BLaER1 (cell line): ENCODE results near the gene EEF1A2.

Experiments used
- H3K27ac ChIP-seq: shearing (Covaris generic); formaldehyde crosslinking; 2 replicates; pipeline ENCODE4 v1.8.1; 2022
- H3K27me3 ChIP-seq: shearing (Covaris generic); formaldehyde crosslinking; 2 replicates; pipeline ENCODE4 v1.8.1; 2022
- H3K36me3 ChIP-seq: shearing (Covaris generic); formaldehyde crosslinking; 2 replicates; pipeline ENCODE4 v1.8.1; 2022
- H3K4me1 ChIP-seq: shearing (Covaris generic); formaldehyde crosslinking; 2 replicates; pipeline ENCODE4 v1.8.1; 2022
- H3K4me2 ChIP-seq: shearing (Covaris generic); formaldehyde crosslinking; 2 replicates; pipeline ENCODE4 v1.8.1; 2022
- H3K4me3 ChIP-seq: shearing (Covaris generic); formaldehyde crosslinking; 2 replicates; pipeline ENCODE4 v1.8.1; 2022
- H3K9ac ChIP-seq: shearing (Covaris generic); formaldehyde crosslinking; 2 replicates; pipeline ENCODE4 v1.8.1; 2022
- H3K9me3 ChIP-seq: shearing (Covaris generic); formaldehyde crosslinking; 2 replicates; pipeline ENCODE4 v1.8.1; 2022
- H4K20me1 ChIP-seq: shearing (Covaris generic); formaldehyde crosslinking; 2 replicates; pipeline ENCODE4 v1.8.1; 2022
- Cebpa-rat ChIP-seq: shearing (Covaris generic); IDR thresholded peaks from 2 replicates; pipeline ENCODE4 v1.8.1; 2022

The EEF1A2 gene

GRCh38 chr20:63478346-63479302 is 20.3 kb downstream of the EEF1A2 start:
- no peak for TF ChIP-seq Cebpa-rat
- no peak overlapping the region for H3K4me2 ChIP-seq
- H3K4me1 ChIP-seq = peaks cover 53% of the 10 kb centered on the region
- H3K36me3 ChIP-seq = no peaks in the 10 kb centered on the region
- H3K27me3 ChIP-seq = peaks cover 58% of the 10 kb centered on the region
- H4K20me1 ChIP-seq = peaks cover 61% of the 10 kb centered on the region
- H3K9me3 ChIP-seq = no peaks in the 10 kb centered on the region
- no peak overlapping the region for H3K9ac ChIP-seq
- no peak overlapping the region for H3K27ac ChIP-seq
- H3K4me3 ChIP-seq = no peak overlapping the region

DNA sequence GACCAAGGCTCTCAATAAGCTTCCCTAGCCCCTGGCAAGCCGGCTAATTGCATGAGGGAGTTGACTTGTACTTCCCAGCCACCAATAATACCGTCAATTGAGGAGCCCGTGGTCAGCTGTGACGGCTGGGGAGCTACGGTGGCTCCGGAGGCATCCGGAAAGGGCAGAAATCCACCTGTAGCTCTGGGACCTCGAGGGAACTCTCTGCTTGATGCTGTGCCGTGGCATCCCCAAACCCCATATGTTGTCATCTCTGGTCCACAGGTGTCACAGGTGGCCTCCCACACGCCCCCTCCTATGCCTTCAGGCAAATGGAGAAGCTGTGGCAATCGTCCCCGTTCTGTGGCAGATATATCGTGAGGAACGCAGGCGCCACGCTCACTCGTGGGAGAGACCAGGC is 20.9 kb downstream of the EEF1A2 start:
- H3K9me3 ChIP-seq = no peaks in the 10 kb centered on the region
- H3K27ac ChIP-seq = no peak overlapping the region
- H3K27me3 ChIP-seq = peaks cover 65% of the 10 kb centered on the region
- TF ChIP-seq Cebpa-rat = no peak
- peaks cover 63% of the 10 kb centered on the region for H4K20me1 ChIP-seq
- no peak overlapping the region for H3K4me2 ChIP-seq
- H3K4me1 ChIP-seq = peaks cover 53% of the 10 kb centered on the region
- no peaks in the 10 kb centered on the region for H3K36me3 ChIP-seq
- no peak overlapping the region for H3K9ac ChIP-seq
- no peak overlapping the region for H3K4me3 ChIP-seq

DNA sequence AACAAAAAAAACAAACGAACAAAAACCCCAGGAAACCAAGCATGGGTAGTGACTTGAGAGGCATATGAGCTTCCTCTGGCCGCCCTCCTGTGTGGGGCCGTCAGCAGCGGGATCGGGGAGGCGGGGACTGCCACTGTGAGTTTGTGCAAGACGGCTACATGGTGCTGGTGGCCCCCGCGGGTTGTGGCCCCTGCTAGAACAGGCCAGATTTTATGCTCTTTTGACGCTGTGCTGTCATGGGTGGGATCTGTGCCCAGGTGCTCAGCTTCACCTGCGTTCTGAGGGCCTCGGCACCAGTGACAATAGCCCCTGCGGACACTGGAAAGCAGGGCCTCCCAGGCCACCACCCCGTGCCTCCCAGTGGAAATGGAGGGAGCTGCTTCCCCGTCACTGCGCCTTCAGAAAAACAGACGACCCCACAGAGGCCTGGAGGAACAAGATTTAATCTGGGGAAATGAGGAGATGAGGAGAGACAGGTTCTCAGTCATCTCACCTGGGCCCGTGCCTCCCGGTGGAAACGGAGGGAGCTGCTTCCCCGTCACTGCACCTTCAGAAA is 21.7 kb downstream of the EEF1A2 start:
- peaks cover 48% of the 10 kb centered on the region for H3K4me1 ChIP-seq
- no peak for TF ChIP-seq Cebpa-rat
- H3K9me3 ChIP-seq = no peaks in the 10 kb centered on the region
- H3K9ac ChIP-seq = no peak overlapping the region
- H3K36me3 ChIP-seq = no peaks in the 10 kb centered on the region
- H3K4me2 ChIP-seq = peak overlapping the region; percentile 12; the same call in 1 of the 2 replicates
- H4K20me1 ChIP-seq = peaks cover 57% of the 10 kb centered on the region
- peaks cover 70% of the 10 kb centered on the region for H3K27me3 ChIP-seq
- no peak overlapping the region for H3K4me3 ChIP-seq
- no peak overlapping the region for H3K27ac ChIP-seq

DNA sequence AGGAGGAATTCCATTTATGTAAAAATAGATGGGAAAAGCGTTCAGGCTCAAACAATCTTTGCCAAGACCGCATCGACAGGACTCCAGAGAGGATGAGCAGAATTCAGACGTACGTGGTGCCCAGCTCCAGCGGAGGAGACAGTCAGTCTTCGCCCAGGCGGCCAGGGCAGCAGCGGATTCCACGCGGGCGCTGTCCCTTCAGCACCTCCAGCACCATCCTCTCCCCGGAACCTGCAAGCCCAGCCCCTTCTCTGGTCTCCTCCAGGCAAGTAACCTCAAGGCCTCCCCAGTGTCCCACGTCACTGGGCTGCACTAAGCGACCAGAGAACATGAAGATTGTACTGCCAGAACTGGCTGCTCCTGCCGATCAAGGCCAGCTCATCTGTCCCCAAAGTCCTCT is 23.7 kb downstream of the EEF1A2 start:
- Histone ChIP-seq H3K9me3 (no peaks in the 10 kb centered on the region), H3K4me3 (no peak overlapping the region), H3K27ac (no peak overlapping the region), H4K20me1 (peaks cover 72% of the 10 kb centered on the region), H3K9ac (no peak overlapping the region), H3K4me2 (peak overlapping the region; percentile 90), H3K4me1 (peaks cover 56% of the 10 kb centered on the region), H3K36me3 (no peaks in the 10 kb centered on the region), H3K27me3 (peaks cover 89% of the 10 kb centered on the region)
- TF ChIP-seq Cebpa-rat = no peak

- Histone ChIP-seq H3K4me3 (peak overlapping the region; percentile 43; the same call in 1 of the 2 replicates), H3K36me3 (no peaks in the 10 kb centered on the region), H3K27me3 (peaks cover 96% of the 10 kb centered on the region), H3K9ac (no peak overlapping the region), H3K9me3 (no peaks in the 10 kb centered on the region), H3K4me1 (peaks cover 56% of the 10 kb centered on the region), H4K20me1 (peaks cover 82% of the 10 kb centered on the region), H3K27ac (no peak overlapping the region), H3K4me2 (peak overlapping the region; percentile 90)
- no peak for TF ChIP-seq Cebpa-rat
Observed at GRCh38 chr20:63473555-63474449, 25.1 kb downstream of the EEF1A2 start.

DNA sequence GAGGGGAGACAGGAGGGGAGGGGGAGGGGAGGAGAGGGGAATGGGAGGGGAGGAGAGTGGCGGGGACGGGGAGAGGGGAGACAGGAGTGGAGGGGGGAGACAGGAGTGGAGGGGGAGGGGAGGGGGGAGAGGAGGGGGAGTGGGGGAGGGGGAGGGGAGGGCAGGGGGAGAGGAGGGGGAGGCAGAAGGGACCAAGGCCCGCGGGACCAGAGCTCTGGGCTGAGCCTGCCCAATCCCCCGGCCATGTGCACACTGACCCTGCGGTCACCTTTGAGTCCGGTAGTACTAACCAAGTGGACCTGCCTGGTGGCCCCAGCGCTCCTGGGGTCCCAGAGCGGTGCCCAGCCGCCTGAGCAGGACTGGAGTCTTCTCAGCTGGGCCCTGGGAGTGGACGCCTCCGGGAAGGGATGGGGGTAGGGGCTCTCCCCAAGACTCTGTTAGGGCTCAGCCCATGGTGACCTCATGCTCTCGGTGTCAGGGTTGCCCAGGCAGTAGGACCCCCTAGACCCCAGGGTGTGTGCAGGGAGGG is 26.0 kb downstream of the EEF1A2 start:
- Histone ChIP-seq H3K4me2 (peak overlapping the region; percentile 90), H4K20me1 (peaks cover 84% of the 10 kb centered on the region), H3K9me3 (no peaks in the 10 kb centered on the region), H3K36me3 (no peaks in the 10 kb centered on the region), H3K4me1 (peaks cover 56% of the 10 kb centered on the region), H3K9ac (no peak overlapping the region), H3K4me3 (no peak overlapping the region), H3K27me3 (peaks cover 96% of the 10 kb centered on the region), H3K27ac (no peak overlapping the region)
- no peak for TF ChIP-seq Cebpa-rat

DNA sequence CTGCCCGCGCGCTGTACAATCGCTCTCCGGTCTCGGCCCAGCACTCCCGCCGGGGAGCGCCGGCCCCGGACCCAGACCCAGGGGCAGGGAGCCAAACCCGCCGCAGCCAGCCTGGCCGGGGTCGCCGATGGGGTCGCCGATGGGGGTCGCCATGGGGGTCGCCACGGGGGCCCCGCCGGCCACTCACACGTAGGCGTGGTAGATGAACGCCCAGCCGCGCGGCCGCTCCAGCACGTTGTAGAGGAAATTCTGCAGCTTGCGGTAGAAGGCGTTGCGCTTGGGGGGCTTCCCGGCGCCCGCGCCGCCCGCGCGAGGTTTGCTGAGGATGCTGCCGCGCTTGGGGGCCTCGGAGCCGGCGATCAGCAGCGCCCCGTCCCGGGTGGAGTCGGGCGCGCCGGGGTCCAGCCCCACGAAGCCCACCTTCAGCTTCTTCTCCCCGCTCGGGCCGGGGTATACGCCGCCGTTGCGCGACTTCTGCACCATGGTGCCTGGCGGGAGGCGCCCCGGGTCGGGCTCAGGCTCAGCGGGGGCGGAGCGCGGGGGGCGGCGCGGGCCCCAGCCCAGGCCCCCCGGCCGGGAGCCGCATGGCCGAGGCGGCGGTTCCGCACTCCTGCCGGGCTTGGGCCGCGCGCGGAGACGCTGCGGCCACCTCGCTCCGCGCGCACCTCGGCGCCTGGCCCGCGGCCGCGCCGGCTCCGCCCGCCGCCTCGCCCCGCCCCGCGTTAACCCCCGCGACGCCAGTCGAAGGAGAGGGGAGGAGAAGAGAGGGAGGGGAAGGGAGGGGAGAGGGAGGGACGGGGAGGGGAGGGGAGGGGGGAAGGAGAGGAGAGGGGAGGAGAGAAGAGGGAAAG is 26.7 kb downstream of the EEF1A2 start, which contains the start of gene KCNQ2:
Gene KCNQ2 (minus strand): TSS at position 675 of the 851 bp plus-strand sequence. CDS start 192 bp downstream, at position 483.
- Histone ChIP-seq H3K4me2 (peak within 1 kb of the TSS; percentile 93), H3K9me3 (no peaks in the 10 kb centered on the region), H3K9ac (peak within 1 kb of the TSS; percentile 34; the same call in 1 of the 2 replicates), H4K20me1 (peaks cover 84% of the 10 kb centered on the region), H3K4me3 (peak within 1 kb of the TSS; percentile 69), H3K27ac (no peak within 1 kb of the TSS), H3K4me1 (peaks cover 52% of the 10 kb centered on the region), H3K27me3 (peaks cover 96% of the 10 kb centered on the region), H3K36me3 (no peaks in the 10 kb centered on the region)
- no peak for TF ChIP-seq Cebpa-rat

- H3K9me3 ChIP-seq = no peaks in the 10 kb centered on the region
- H3K9ac ChIP-seq = peak overlapping the region; percentile 34; the same call in 1 of the 2 replicates
- H3K36me3 ChIP-seq = no peaks in the 10 kb centered on the region
- H3K4me3 ChIP-seq = peak overlapping the region; percentile 69
- H3K27me3 ChIP-seq = peaks cover 96% of the 10 kb centered on the region
- no peak for TF ChIP-seq Cebpa-rat
- H4K20me1 ChIP-seq = peaks cover 86% of the 10 kb centered on the region
- H3K4me2 ChIP-seq = peak overlapping the region; percentile 93
- peaks cover 46% of the 10 kb centered on the region for H3K4me1 ChIP-seq
- no peak overlapping the region for H3K27ac ChIP-seq
Observed at GRCh38 chr20:63471717-63471980, 27.2 kb downstream of the EEF1A2 start.
